ENCODE measurements around the gene MYO7B. TPM values are rescaled to one million over a fixed set of nuclear protein-coding genes. Genes with fewer than 3 reads are reported as not detected.

Gene MYO7B
- total RNA-seq, 1 donor from 2014 or later: 0.02 TPM

DNA sequence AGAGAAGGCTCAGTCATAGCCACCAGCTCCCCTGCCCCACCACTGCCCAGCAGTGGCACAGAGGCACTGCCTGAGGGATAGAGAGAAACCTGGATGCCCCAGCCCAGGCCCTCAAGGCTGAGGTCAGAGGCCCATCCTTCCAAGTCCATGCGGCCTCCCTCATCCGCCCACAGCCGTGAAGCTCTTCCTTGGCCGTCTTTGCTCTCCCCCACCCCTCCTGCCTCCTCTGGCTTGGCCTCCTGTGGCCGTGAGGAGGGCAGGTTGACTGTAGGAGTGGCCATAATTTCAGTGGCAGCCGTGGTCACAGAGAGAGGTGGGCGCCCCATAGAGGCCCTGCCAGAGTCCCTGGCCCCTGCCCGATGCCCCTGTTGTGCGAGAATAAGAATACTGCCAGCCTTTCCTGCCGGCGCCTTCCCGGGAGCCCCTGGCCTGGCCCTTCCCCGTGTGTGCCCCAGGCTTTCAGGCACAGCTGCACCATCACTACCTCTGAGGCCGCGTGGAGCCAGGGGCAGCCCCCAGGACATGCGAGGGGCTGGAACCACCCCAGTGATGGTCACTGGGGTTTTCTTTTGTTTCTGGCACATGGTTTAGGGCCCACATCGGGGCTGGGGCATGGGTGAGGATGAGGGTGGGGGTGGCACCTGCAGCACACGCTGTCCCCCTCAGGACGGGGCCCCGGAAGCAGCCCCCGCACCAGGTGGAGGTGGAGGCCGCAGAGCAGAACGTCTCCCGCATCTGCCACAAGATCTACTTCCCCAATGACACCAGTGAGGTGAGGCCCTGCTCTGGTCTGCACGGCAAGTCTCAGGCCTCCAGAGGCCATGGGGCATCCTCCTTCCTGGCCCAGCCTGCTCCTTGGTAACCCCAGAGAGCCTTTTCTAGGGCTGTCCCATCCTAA is 97.4 kb downstream of the MYO7B start:
- no peaks in the 10 kb centered on the region for H3K9me3 Mint-ChIP-seq (ENCODE audit: low read depth)
- no peak overlapping the region for H3K4me3 Mint-ChIP-seq (ENCODE audit: unreplicated experiment)
- no peaks in the 10 kb centered on the region for H3K36me3 Mint-ChIP-seq (ENCODE audit: low read depth)
- H3K27ac Mint-ChIP-seq (ENCODE audit: unreplicated experiment): no peak overlapping the region
- no peaks in the 10 kb centered on the region for H3K27me3 Mint-ChIP-seq (ENCODE audit: low read depth)
- TF ChIP-seq, protein P1, sequence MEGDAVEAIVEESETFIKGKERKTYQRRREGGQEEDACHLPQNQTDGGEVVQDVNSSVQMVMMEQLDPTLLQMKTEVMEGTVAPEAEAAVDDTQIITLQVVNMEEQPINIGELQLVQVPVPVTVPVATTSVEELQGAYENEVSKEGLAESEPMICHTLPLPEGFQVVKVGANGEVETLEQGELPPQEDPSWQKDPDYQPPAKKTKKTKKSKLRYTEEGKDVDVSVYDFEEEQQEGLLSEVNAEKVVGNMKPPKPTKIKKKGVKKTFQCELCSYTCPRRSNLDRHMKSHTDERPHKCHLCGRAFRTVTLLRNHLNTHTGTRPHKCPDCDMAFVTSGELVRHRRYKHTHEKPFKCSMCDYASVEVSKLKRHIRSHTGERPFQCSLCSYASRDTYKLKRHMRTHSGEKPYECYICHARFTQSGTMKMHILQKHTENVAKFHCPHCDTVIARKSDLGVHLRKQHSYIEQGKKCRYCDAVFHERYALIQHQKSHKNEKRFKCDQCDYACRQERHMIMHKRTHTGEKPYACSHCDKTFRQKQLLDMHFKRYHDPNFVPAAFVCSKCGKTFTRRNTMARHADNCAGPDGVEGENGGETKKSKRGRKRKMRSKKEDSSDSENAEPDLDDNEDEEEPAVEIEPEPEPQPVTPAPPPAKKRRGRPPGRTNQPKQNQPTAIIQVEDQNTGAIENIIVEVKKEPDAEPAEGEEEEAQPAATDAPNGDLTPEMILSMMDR (IDR thresholded peaks at IDR 0.05): no peak
- DNase-seq (ENCODE audit: low spot score): no peak
- H3K4me1 Mint-ChIP-seq (ENCODE audit: low read depth): peaks cover 28% of the 10 kb centered on the region

DNA sequence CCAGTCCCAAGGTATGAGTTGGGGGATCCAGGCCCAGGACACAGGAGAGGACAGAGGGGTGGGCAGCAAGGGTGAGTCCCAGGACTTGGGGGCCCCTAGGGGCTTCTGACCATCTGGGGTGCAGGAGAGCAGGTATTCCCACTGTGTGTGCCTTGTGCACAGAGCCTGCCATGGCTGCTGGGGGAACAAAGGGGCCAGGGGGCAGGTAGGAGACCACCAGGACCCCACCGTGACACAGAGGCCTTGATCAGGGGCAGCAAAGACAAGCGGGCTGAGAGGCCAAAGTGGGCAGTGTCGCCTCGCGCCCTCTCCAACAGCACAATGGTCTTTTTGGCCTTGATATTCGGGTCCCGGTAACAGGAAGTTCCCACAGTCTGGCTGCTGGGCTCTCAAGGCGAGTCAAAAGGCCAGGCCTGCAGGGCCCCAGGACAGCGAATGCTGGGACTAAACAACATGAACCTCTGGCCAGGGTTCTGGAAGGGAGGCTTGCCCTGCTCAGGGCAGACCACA is 98.1 kb downstream of the MYO7B start:
- no peak for DNase-seq (ENCODE audit: low spot score)
- Mint-ChIP-seq H3K9me3 (ENCODE audit: low read depth) (no peaks in the 10 kb centered on the region), H3K4me1 (ENCODE audit: low read depth) (peaks cover 34% of the 10 kb centered on the region), H3K27me3 (ENCODE audit: low read depth) (no peaks in the 10 kb centered on the region), H3K27ac (ENCODE audit: unreplicated experiment) (peak overlapping the region; percentile 32), H3K4me3 (ENCODE audit: unreplicated experiment) (no peak overlapping the region), H3K36me3 (ENCODE audit: low read depth) (no peaks in the 10 kb centered on the region)
- TF ChIP-seq, protein P1 (IDR thresholded peaks at IDR 0.05): no peak

DNA sequence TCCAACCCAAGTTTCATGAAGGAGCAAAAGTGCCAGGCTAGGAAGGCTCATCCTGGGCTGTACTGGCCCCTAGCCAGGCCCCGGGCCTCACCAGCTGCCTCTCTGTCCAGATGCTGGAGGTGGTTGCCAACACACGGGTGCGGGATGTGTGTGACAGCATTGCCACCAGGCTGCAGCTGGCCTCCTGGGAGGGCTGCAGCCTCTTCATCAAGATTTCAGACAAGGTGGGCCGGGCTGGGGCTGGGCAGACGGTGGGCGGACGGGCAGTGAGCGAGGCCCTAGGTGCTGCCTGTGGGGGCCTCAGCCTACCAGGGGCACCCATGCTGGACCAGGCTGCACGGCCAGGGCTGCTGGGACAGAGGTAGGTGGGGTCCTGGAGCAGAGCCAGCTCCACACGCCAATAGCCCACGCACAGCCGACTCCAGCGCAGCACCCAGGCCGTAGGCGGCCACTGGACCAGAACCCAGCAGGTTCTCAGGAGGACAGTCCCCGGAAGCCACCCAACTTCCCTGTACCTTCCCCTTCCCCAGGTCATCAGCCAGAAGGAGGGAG is 98.7 kb downstream of the MYO7B start:
- H3K27ac Mint-ChIP-seq (ENCODE audit: unreplicated experiment): peak overlapping the region; percentile 32
- TF ChIP-seq, protein P1 (IDR thresholded peaks at IDR 0.05): no peak
- H3K36me3 Mint-ChIP-seq (ENCODE audit: low read depth): peaks cover 1% of the 10 kb centered on the region

DNA sequence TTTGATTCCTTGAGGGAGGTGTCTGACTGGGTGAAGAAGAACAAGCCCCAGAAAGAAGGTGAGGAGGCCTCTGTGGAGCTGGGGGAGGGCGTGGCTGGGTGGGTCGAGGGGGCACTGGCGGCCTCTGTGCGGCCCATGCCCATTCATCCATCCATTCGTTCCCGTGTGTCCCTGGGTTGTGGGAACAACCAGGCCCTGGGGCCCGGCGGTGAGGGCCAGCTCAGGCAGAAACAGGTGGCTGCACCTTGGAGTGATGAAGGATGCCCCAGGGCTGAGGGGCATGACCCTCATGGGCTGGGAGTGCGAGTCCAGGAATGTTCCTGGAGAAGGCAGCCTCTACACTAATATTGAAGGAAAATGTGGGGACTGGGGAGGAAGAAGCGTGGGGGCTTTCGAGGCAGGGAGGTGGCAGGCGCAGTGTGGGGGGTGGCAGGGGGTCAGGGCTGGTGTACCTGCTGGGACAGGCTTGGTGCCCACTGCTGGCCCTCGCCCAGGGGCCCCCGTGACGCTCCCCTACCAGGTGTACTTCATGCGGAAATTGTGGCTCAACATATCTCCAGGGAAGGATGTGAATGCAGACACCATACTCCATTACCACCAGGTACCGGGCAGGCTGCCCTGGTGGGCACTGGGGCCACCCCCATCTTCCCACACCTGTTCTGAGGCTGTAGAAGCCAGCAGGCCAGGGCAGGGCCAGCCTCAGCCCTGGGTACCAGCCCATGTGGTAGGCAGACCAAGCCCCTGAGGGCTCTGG is 99.3 kb downstream of the MYO7B start:
- Mint-ChIP-seq H3K27me3 (ENCODE audit: low read depth) (no peaks in the 10 kb centered on the region), H3K9me3 (ENCODE audit: low read depth) (no peaks in the 10 kb centered on the region), H3K4me3 (ENCODE audit: unreplicated experiment) (no peak overlapping the region), H3K36me3 (ENCODE audit: low read depth) (peaks cover 1% of the 10 kb centered on the region), H3K4me1 (ENCODE audit: low read depth) (peaks cover 38% of the 10 kb centered on the region), H3K27ac (ENCODE audit: unreplicated experiment) (no peak overlapping the region)
- DNase-seq (ENCODE audit: low spot score): no peak
- TF ChIP-seq, protein P1 (IDR thresholded peaks at IDR 0.05): no peak

More for the DNA sequence above, 98.7 kb downstream of the MYO7B start:
- H3K4me1 Mint-ChIP-seq (ENCODE audit: low read depth): peaks cover 37% of the 10 kb centered on the region
- DNase-seq (ENCODE audit: low spot score): no peak
- no peaks in the 10 kb centered on the region for H3K9me3 Mint-ChIP-seq (ENCODE audit: low read depth)
- no peaks in the 10 kb centered on the region for H3K27me3 Mint-ChIP-seq (ENCODE audit: low read depth)
- H3K4me3 Mint-ChIP-seq (ENCODE audit: unreplicated experiment): no peak overlapping the region

All from chondrocyte (in vitro differentiated cells).